ENCODE results near the gene CDH20.

CDH20 gene

DNA sequence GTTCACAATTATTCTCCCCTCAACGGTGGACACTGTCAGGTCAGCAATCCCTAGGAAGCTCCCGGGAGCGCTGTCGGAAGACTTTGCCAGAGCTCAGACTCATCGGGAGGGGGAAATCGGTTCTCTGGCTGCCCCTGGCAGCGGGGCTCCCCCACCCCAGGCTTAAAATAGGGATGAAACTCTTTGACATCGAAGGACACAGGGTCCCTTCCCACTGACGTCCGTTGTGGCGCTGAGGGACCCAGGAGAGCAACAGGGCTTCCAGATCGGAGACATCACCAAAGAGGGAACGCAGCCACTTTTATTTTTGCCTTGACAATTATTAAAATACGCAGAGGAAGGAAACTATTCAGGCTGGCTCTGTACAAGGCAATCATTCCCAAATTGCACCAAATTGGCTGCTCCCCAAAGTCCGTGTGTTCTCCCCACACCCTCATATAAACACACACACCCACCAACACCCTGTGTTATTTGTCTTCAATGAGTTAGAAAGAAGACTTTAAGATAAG, 249.0 kb downstream of the CDH20 start:
- DNase-seq, result no peak

DNA sequence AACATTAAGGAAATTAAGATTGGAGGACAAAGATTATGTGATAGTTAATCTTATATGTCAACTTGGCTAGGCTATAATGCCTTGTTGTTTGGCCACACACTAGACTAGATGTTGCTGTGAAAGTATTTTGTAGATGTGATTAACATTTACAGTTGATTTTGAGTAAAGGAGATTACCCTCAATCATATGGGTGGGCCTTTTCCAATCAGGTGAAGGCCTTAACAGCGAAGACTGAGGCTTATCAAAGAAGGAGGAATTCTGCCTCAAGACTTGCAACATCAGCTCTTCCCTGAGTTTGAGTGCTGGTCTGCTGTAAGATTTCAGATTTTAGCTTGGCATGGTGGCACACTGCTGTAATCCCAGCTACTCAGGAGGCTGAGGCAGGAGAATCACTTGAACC, 250.3 kb downstream of the CDH20 start:
- no peak for DNase-seq

- no peak for DNase-seq
Measured at GRCh38 chr18:61587865-61588264, 254.6 kb downstream of the CDH20 start.

DNA sequence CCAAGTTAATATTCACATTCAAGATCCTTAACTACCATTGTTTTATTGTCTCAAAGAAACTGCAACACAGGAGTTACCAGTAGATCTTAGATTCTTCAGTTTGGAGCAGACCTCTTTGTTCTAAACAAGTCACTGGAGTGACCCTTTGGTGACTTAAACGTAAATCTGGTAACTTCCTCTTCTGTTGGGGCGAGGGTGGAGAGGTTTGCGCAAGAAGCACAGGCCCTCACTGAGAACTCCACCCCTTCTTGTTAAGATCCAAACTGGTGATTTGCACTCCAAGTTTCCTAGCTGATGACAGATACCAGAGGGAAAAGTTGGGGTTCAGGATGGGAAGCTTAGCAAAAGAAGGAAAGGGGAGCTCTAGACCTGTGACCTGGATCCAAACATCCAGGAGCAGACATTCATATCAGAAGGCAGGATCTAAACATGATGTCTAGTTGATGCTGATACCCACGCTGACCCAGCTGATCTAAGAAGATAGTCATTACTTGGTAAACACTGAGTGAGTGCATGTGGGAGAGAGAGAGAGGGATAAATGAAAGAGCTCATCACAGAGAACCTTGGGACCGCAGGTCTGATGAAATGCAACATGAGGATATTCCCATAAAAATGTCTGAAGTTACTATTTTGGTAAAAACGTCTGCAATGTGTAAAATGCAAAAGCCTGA, 256.0 kb downstream of the CDH20 start:
- DNase-seq, result no peak

- DNase-seq, result no peak
Measured at GRCh38 chr18:61589724-61590065, 256.5 kb downstream of the CDH20 start.

DNA sequence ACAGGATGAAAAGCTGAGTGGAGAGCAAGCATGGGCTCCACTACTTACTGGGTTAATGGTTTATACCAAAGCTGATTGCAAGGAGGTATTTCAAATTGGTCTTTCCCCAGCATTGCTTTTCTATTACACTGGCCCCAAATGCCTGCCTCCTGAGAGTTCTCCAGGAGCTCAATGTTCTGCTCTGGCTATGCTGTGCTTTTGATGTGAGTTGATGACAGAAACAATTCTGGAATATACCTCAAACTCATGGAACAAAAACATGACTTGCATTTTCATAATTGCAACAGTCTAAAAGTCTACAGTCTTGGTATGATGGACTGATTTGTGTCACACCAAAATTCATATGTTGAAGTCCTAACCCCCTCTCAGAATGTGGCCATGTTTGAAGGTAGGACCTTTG, 258.0 kb downstream of the CDH20 start:
- DNase-seq, result no peak

- no peak for DNase-seq
Measured at GRCh38 chr18:61595615-61596251, 262.5 kb downstream of the CDH20 start.

- no peak for DNase-seq
Measured at GRCh38 chr18:61596296-61596695, 263.1 kb downstream of the CDH20 start.

GRCh38 chr18:61597316-61597715, 264.1 kb downstream of the CDH20 start:
- no peak for DNase-seq

GRCh38 chr18:61600422-61600821, 267.2 kb downstream of the CDH20 start:
- no peak for DNase-seq

- no peak for DNase-seq
Measured at GRCh38 chr18:61602836-61603235, 269.6 kb downstream of the CDH20 start.
